ENCODE results near the gene KNOP1.

- TF ChIP-seq CTCF (IDR thresholded peaks at IDR 0.05) (no peak), ZFX (IDR thresholded peaks at IDR 0.05; ENCODE audit: borderline replicate concordance) (no peak)
Observed at GRCh38 chr16:19712418-19713058, 5.5 kb downstream of the KNOP1 start.

Data from 22Rv1 (cell line).